ENCODE measurements around the gene MBP.
A peak's percentile ranks its signal among the peaks of the same experiment; 100 is the strongest.

MBP gene

GRCh38 chr18:77108001-77108692 lies 24.4 kb downstream of the MBP start:
- H3K9ac ChIP-seq (ENCODE audit: low read length), result no peak overlapping the region
- H3K4me3 ChIP-seq (ENCODE audit: low read length), result no peak overlapping the region
- peaks cover 43% of the 10 kb centered on the region for H3K4me1 ChIP-seq (ENCODE audit: control insufficient read depth, insufficient read depth, low read length)
- H3K9me3 ChIP-seq (ENCODE audit: control insufficient read depth, low read length), result no peaks in the 10 kb centered on the region
- H3K36me3 ChIP-seq (ENCODE audit: control insufficient read depth, insufficient read depth, low read length), result no peaks in the 10 kb centered on the region
- H3K27me3 ChIP-seq (ENCODE audit: control insufficient read depth, insufficient read depth, low read length), result no peaks in the 10 kb centered on the region

- Histone ChIP-seq H3K4me1 (ENCODE audit: control insufficient read depth, insufficient read depth, low read length) (peaks cover 48% of the 10 kb centered on the region), H3K9ac (ENCODE audit: low read length) (no peak overlapping the region), H3K27me3 (ENCODE audit: control insufficient read depth, insufficient read depth, low read length) (no peaks in the 10 kb centered on the region), H3K4me3 (ENCODE audit: low read length) (no peak overlapping the region), H3K9me3 (ENCODE audit: control insufficient read depth, low read length) (no peaks in the 10 kb centered on the region), H3K36me3 (ENCODE audit: control insufficient read depth, insufficient read depth, low read length) (no peaks in the 10 kb centered on the region)
Observed at GRCh38 chr18:77107292-77107691, 25.3 kb downstream of the MBP start.

GRCh38 chr18:77106331-77106730 lies 26.3 kb downstream of the MBP start:
- Histone ChIP-seq H3K4me1 (ENCODE audit: control insufficient read depth, insufficient read depth, low read length) (peaks cover 54% of the 10 kb centered on the region), H3K9ac (ENCODE audit: low read length) (no peak overlapping the region), H3K4me3 (ENCODE audit: low read length) (no peak overlapping the region), H3K9me3 (ENCODE audit: control insufficient read depth, low read length) (no peaks in the 10 kb centered on the region), H3K27me3 (ENCODE audit: control insufficient read depth, insufficient read depth, low read length) (no peaks in the 10 kb centered on the region), H3K36me3 (ENCODE audit: control insufficient read depth, insufficient read depth, low read length) (no peaks in the 10 kb centered on the region)

GRCh38 chr18:77105680-77106079 lies 26.9 kb downstream of the MBP start:
- Histone ChIP-seq H3K36me3 (ENCODE audit: control insufficient read depth, insufficient read depth, low read length) (no peaks in the 10 kb centered on the region), H3K9ac (ENCODE audit: low read length) (no peak overlapping the region), H3K4me1 (ENCODE audit: control insufficient read depth, insufficient read depth, low read length) (peaks cover 55% of the 10 kb centered on the region), H3K4me3 (ENCODE audit: low read length) (no peak overlapping the region), H3K9me3 (ENCODE audit: control insufficient read depth, low read length) (no peaks in the 10 kb centered on the region), H3K27me3 (ENCODE audit: control insufficient read depth, insufficient read depth, low read length) (no peaks in the 10 kb centered on the region)

GRCh38 chr18:77105028-77105427 lies 27.6 kb downstream of the MBP start:
- Histone ChIP-seq H3K4me1 (ENCODE audit: control insufficient read depth, insufficient read depth, low read length) (peaks cover 57% of the 10 kb centered on the region), H3K27me3 (ENCODE audit: control insufficient read depth, insufficient read depth, low read length) (no peaks in the 10 kb centered on the region), H3K9ac (ENCODE audit: low read length) (no peak overlapping the region), H3K36me3 (ENCODE audit: control insufficient read depth, insufficient read depth, low read length) (no peaks in the 10 kb centered on the region), H3K4me3 (ENCODE audit: low read length) (no peak overlapping the region), H3K9me3 (ENCODE audit: control insufficient read depth, low read length) (no peaks in the 10 kb centered on the region)

- H3K27me3 ChIP-seq (ENCODE audit: control insufficient read depth, insufficient read depth, low read length), result no peaks in the 10 kb centered on the region
- H3K36me3 ChIP-seq (ENCODE audit: control insufficient read depth, insufficient read depth, low read length), result no peaks in the 10 kb centered on the region
- no peaks in the 10 kb centered on the region for H3K9me3 ChIP-seq (ENCODE audit: control insufficient read depth, low read length)
- no peak overlapping the region for H3K9ac ChIP-seq (ENCODE audit: low read length)
- peaks cover 56% of the 10 kb centered on the region for H3K4me1 ChIP-seq (ENCODE audit: control insufficient read depth, insufficient read depth, low read length)
- H3K4me3 ChIP-seq (ENCODE audit: low read length), result no peak overlapping the region
Observed at GRCh38 chr18:77103991-77104531, 28.5 kb downstream of the MBP start.

- H3K27me3 ChIP-seq (ENCODE audit: control insufficient read depth, insufficient read depth, low read length), result no peaks in the 10 kb centered on the region
- no peak overlapping the region for H3K4me3 ChIP-seq (ENCODE audit: low read length)
- no peak overlapping the region for H3K9ac ChIP-seq (ENCODE audit: low read length)
- H3K4me1 ChIP-seq (ENCODE audit: control insufficient read depth, insufficient read depth, low read length), result peaks cover 56% of the 10 kb centered on the region
- H3K36me3 ChIP-seq (ENCODE audit: control insufficient read depth, insufficient read depth, low read length), result no peaks in the 10 kb centered on the region
- H3K9me3 ChIP-seq (ENCODE audit: control insufficient read depth, low read length), result no peaks in the 10 kb centered on the region
Observed at GRCh38 chr18:77103187-77103850, 29.3 kb downstream of the MBP start.

GRCh38 chr18:77102259-77103040 lies 30.1 kb downstream of the MBP start:
- Histone ChIP-seq H3K4me1 (ENCODE audit: control insufficient read depth, insufficient read depth, low read length) (peaks cover 57% of the 10 kb centered on the region), H3K36me3 (ENCODE audit: control insufficient read depth, insufficient read depth, low read length) (no peaks in the 10 kb centered on the region), H3K9me3 (ENCODE audit: control insufficient read depth, low read length) (no peaks in the 10 kb centered on the region), H3K9ac (ENCODE audit: low read length) (peak overlapping the region; percentile 27), H3K27me3 (ENCODE audit: control insufficient read depth, insufficient read depth, low read length) (no peaks in the 10 kb centered on the region), H3K4me3 (ENCODE audit: low read length) (no peak overlapping the region)

GRCh38 chr18:77101410-77102258 lies 30.9 kb downstream of the MBP start:
- Histone ChIP-seq H3K4me1 (ENCODE audit: control insufficient read depth, insufficient read depth, low read length) (peaks cover 50% of the 10 kb centered on the region), H3K27me3 (ENCODE audit: control insufficient read depth, insufficient read depth, low read length) (no peaks in the 10 kb centered on the region), H3K9me3 (ENCODE audit: control insufficient read depth, low read length) (no peaks in the 10 kb centered on the region), H3K4me3 (ENCODE audit: low read length) (no peak overlapping the region), H3K36me3 (ENCODE audit: control insufficient read depth, insufficient read depth, low read length) (no peaks in the 10 kb centered on the region), H3K9ac (ENCODE audit: low read length) (peak overlapping the region; percentile 27)

GRCh38 chr18:77100751-77101355 lies 31.7 kb downstream of the MBP start:
- H3K9ac ChIP-seq (ENCODE audit: low read length), result no peak overlapping the region
- no peaks in the 10 kb centered on the region for H3K27me3 ChIP-seq (ENCODE audit: control insufficient read depth, insufficient read depth, low read length)
- peaks cover 45% of the 10 kb centered on the region for H3K4me1 ChIP-seq (ENCODE audit: control insufficient read depth, insufficient read depth, low read length)
- no peaks in the 10 kb centered on the region for H3K36me3 ChIP-seq (ENCODE audit: control insufficient read depth, insufficient read depth, low read length)
- H3K9me3 ChIP-seq (ENCODE audit: control insufficient read depth, low read length), result no peaks in the 10 kb centered on the region
- H3K4me3 ChIP-seq (ENCODE audit: low read length), result no peak overlapping the region

Data from mucosa of stomach (tissue), 1 donor.